Measurements from ENCODE around the gene KIF1B.
"Not testable (repeated sequence)": the region's sequence is repeated elsewhere in the genome, so short reads cannot be mapped to it uniquely, and the experiment has no call there.

The KIF1B gene

DNA sequence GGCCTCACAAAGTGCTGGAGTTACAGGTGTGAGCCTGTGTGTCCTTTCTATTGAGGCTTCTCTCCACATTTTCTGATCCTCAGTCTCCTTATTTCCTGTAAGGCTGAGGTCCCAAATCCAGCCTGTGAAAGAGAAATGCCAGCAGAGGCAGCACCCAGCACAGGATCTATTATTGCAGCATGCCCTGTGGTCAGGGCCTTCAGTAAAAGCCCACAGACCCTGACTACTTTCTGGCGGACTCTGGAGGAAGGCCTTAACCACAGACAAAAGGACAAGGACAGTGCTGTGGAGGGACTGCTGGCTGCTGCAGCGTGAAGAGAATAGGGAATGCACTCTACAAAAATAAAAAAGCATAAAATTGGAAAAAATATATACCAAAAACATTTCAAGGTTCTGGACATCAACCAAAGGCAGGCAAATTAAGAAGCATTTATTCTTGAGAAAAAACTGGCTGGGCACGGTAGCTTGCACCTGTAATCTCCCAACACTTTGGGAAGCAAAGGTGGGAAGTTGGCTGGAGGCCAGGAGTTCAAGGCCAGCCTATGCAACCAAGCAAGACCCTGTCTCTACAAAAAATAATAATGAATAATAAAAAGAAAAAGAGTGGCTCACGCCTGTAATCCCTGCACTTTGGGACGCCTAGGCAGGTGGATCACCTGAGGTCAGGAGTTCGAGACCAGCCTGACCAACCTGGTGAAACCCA is 179.1 kb downstream of the KIF1B start:
- no peak for DNase-seq

DNA sequence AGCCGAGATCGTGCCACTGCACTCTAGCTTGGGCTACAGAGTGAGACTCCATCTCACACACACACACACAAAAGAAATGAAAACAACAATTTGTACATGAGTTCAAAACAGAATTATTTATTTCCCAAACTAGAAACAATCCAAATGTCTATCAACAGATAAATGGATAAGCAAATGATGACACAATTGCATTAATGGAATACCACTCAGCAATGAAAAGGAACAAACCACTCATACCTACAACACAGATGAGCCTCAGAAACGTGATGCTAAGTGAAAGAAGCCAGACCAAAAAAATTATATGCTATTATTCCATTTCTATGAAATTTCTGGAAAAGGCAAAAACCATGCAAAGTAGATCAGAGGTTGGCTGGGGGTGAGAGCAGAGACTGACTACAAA is 186.5 kb downstream of the KIF1B start:
- DNase-seq, result no peak

GRCh38 chr1:10398278-10398733 is 187.9 kb downstream of the KIF1B start:
- DNase-seq, result no peak

GRCh38 chr1:10398734-10399443 is 188.5 kb downstream of the KIF1B start, which contains the start of gene PGD:
PGD (plus strand) TSS chr1:10399064; CDS start chr1:10399118, 54 bp downstream.
- DNase-seq, result peak; percentile 98

DNA sequence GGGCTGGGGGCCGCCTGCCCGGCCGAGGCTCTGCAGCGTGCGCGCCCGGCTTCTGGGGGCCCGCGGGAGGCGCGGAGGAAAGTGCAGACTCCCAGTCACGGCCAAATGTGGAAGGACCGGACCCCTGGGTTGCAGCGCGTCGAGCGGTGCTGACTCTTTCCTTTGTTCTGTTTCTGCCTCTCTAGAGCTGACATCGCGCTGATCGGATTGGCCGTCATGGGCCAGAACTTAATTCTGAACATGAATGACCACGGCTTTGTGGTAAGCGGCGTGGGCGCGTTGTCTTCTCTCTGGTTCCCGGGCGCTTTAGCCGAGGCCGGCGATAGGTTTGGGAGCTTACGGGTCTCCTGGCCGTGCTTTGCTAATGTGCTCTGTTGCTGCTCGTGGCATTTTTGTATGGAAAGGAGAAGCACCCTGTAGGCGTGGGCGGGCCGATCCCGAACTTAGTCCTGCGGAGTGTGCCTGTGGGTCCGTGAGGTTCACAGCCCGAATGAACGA is 189.1 kb downstream of the KIF1B start:
- no peak for DNase-seq

DNA sequence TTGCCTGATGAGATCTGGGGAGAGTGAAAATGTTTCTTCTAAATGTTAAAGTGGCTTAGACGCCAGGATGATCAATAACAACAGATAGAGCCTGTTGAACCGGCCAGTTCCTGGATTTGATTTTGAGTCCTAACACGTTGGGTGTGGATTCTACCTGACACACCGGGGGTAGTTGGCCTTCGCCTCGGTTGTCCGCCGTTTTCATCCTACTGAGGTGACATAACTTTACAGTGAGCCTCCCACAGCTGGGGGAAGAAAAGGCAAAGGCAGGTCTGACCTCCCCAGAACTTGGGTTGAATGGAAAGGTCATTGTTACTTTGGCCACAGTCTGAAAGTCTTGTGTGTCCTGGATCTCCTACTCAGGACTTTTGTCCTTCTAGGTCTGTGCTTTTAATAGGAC is 189.6 kb downstream of the KIF1B start:
- DNase-seq, result no peak

DNA sequence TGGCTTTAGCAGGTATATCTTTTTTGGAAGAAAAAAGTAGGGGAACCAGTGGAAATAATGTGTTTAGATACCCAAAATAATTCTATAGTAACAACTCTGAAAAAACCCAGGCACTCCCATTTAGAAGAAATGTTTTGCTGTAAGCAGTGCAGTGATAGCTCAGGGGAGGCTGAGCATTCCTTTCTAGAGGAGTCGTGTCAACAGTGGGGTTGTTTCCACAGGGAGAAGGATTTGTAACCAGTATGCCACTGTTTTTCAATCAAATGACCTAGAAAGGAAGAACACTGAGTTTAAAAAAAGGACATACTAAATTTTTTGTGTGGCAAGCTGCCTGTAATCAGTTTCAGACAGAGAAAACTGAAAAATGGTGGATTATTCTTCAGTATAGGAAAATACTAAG is 190.9 kb downstream of the KIF1B start:
- DNase-seq, result no peak

DNA sequence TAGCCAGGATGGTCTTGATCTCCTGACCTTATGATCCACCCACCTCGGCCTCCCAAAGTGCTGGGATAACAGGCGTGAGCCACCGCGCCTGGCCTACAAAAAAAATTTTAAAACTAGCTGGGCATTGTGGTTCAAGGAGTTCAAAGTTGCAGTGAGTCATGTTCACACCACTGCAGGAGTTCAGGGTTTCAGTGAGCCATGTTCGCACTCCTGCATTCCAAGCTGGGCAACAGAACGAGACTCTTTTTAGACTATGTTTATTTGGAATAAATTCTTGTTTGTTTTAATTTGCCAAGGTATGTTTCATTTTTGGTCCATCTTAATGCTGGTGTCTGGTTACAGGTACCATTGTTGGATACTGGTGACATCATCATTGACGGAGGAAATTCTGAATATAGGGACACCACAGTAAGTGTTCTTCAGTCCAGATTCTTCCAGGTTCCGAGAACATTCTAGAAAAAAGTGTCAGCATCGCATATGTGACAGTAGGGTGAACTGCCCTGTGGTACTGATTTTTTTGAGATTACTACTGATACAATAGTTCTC is 192.4 kb downstream of the KIF1B start:
- no peak for DNase-seq

- DNase-seq, result no peak
These were observed 196.8 kb downstream of the KIF1B start for GRCh38 chr1:10407201-10407600.

GRCh38 chr1:10415211-10415930 is 205.0 kb downstream of the KIF1B start:
- DNase-seq, result no peak

DNA sequence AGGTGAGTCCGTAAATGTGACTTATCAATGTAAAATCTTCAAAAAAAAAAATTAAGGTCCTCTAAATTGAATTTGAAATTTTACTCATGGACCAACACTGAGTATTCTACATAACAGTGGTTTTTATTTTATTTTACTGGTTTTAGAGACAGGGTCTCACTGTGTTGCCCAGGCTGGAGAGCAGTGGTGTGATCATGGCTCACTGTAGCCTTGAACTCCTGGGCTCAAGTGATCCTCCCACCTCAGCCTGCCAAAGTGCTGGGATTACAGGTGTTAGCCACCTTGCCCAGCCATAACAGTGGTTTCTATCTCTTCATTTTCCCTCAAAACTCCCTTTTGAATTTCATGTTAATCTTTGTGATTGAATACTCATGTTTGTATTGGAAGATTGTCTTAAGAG is 205.6 kb downstream of the KIF1B start:
- DNase-seq, result not testable (repeated sequence)

DNA sequence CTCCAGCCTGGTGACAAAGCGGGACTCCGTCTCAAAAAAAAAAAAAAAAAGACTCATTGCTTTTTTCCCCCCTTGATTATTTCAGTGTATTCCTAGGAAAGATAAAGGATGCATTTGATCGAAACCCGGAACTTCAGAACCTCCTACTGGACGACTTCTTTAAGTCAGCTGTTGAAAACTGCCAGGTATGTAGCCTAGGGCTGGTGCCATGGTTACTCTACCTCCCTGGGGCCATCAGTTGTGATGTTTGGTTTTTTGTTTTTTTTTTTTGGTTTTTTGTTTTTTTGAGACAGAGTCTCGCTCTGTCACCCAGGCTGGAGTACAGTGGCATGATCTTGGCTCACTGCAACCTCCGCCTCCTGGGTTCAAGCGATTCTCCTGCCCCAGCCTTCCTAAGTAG is 208.4 kb downstream of the KIF1B start:
- DNase-seq, result not testable (repeated sequence)

- no peak for DNase-seq
These were observed 209.0 kb downstream of the KIF1B start for GRCh38 chr1:10419351-10419750.

DNA sequence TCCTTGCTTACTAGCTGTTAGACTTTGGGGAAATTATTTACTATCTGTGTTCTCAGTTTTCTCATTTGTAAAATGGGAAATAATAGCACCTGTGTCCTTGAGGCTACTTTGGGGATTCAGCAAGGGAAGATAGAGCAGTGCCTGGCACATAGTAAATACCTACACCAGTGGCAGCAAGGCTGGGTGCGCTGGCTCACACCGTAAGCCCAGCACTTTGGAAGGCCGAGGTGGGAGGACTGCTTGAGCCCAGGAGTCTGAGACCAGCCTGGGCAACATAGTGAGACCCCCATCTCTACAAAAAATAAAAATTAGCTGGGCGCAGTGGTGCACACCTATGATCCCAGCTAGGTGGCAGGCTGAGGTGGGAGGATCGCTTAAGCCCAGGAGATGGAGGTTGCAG is 211.3 kb downstream of the KIF1B start:
- DNase-seq, result no peak

GRCh38 chr1:10424034-10424433 is 213.7 kb downstream of the KIF1B start:
- DNase-seq, result peak; percentile 52

DNA sequence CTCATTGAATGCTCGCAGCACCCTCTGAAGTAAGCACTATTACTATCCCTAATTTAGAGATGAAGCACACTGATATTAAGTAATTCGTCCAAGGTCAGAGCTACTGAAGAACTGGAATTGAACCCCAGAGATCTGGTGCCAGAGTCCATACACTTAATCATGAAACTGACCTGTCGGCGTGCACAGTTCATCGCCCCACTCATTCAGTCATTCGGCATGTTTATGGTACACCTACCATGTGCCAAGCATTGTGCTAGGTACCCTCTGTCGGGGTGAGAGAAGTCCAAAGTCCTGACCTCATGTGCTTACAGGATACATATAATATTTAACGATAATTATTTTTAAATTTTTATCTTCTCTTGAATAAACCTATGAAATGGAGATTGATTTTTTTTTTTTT is 214.3 kb downstream of the KIF1B start:
- DNase-seq, result no peak

GRCh38 chr1:10425826-10426534 is 215.6 kb downstream of the KIF1B start:
- DNase-seq, result not testable (repeated sequence)

- not testable (repeated sequence) for DNase-seq
These were observed 216.1 kb downstream of the KIF1B start for GRCh38 chr1:10426535-10426848.

GRCh38 chr1:10428984-10429383 is 218.6 kb downstream of the KIF1B start:
- no peak for DNase-seq

DNA sequence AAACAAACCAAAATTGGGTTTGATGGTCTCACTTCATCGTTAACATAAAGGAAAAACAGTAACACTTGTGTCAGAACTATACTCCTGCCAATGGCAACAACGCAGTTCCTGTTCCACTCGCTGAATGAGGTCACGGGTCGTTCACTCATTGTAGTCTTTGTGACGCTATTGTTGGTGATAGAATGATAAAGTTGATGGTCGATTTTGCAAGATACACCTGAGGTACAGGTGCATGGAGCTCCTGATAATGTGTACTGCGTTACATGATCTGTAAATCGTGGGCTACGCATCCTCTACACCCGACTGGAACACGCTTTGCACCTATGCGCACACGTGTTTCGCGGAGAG is 219.5 kb downstream of the KIF1B start:
- DNase-seq, result no peak

- DNase-seq, result peak; percentile 94
These were observed 220.1 kb downstream of the KIF1B start, which contains the start of gene CENPS for GRCh38 chr1:10430216-10431069. CENPS (plus strand) TSS chr1:10430433; CDS start chr1:10430518, 85 bp downstream.

All from right forelimb (tissue), 1 donor.